Vagina (tissue), 2 donors: ENCODE results near the gene LGALS3. TPM values are rescaled to one million over a fixed set of nuclear protein-coding genes. Genes with fewer than 3 reads are reported as not detected.

Source experiments
- DNase-seq, 2 donors: peaks; one replicate each; pipeline ENCODE4 v3.0.0-alpha.2; 2017; ENCODE audit errors: extremely low spot score in 2 of 2
- H3K27ac ChIP-seq: fragments of 200-600 bp; sonication (generic); one replicate; pipeline ENCODE4 v1.5.1; 2019
- H3K27me3 ChIP-seq: fragments of 200-600 bp; sonication (generic); one replicate; pipeline ENCODE4 v1.5.1; 2019
- H3K36me3 ChIP-seq, 2 donors: fragments of 200-600 bp; sonication (generic); one replicate each; pipeline ENCODE4 v1.5.1; 2017 to 2019
- H3K4me1 ChIP-seq: fragments of 200-600 bp; sonication (generic); one replicate; pipeline ENCODE4 v1.5.1; 2019
- H3K4me3 ChIP-seq, 2 donors: fragments of 200-600 bp; sonication (generic); 1 replicate in 1 of 2; 2 replicates in 1 of 2; pipeline ENCODE4 v1.5.1; 2016 to 2019
- H3K9me3 ChIP-seq: fragments of 200-600 bp; sonication (generic); one replicate; pipeline ENCODE4 v1.5.1; 2019
- POLR2A ChIP-seq, 2 donors: fragments of 450-650 bp; IDR thresholded peaks; one replicate each; pipeline ENCODE4 v1.6.1; 2017; ENCODE audit warnings: antibody characterized with exemption in 2 of 2, mild to moderate bottlenecking in 2 of 2, moderate library complexity in 2 of 2
- POLR2AphosphoS5 ChIP-seq, 2 donors: sonication (generic); formaldehyde crosslinking; IDR thresholded peaks; one replicate each; pipeline ENCODE4 v1.9.0; 2017; ENCODE audit warnings: antibody characterized with exemption in 2 of 2, mild to moderate bottlenecking in 2 of 2, low read depth in 1 of 2; ENCODE audit not compliant: insufficient read depth in 1 of 2
- intact Hi-C: fragments of 100-400 bp; cut with DNase I; formaldehyde crosslinking; loops from one replicate; pipeline ENCODE4 v1.15.1; 2023
- total RNA-seq: library from RNA; depleted of rRNA; stranded (reverse); fragments of >200 nt; gene quantifications from one replicate; pipeline ENCODE4 v1.2.3, GENCODE V29; 2016
- TF ChIP-seq, protein P1 (sequence below), 3 experiments: fragments of 450-650 bp in 2 of 3; fragments of 200-600 bp in 1 of 3; sonication (generic) in 1 of 3; IDR thresholded peaks; one replicate each; pipeline ENCODE4 v1.5.1; 2017 to 2019; ENCODE audit warnings: antibody characterized with exemption in 3 of 3, mild to moderate bottlenecking in 2 of 3, moderate library complexity in 2 of 3

Gene LGALS3
- total RNA-seq, 1 donor from 2014 or later: 417 TPM

DNA sequence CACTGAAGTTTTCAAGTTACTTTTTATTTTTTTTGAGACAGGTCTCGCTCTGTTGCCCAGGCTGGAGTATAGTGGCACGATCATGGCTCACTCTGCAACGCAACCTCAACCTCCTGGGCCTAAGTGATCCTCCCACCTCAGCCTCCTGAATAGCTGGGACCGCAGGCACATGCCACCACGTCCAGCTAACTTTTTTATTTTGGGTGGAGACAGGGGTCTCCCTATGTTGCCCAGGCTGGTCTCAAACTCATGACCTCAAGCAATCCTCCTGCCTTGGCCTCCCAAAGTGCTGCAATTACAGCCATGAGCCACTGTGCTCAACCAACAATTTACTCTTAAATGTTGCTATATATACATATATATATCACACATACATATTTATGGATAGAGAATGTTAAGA lies 27.4 kb upstream of the LGALS3 start:
- Histone ChIP-seq H3K27me3 (no peaks in the 10 kb centered on the region), H3K27ac (peak overlapping the region; percentile 98), H3K4me1 (peaks cover 90% of the 10 kb centered on the region), H3K9me3 (no peaks in the 10 kb centered on the region), H3K36me3 (no peaks in the 10 kb centered on the region), H3K4me3 (no peak overlapping the region)
- DNase-seq: no peak
- intact Hi-C loops: no loop called here
- TF ChIP-seq, protein P1, sequence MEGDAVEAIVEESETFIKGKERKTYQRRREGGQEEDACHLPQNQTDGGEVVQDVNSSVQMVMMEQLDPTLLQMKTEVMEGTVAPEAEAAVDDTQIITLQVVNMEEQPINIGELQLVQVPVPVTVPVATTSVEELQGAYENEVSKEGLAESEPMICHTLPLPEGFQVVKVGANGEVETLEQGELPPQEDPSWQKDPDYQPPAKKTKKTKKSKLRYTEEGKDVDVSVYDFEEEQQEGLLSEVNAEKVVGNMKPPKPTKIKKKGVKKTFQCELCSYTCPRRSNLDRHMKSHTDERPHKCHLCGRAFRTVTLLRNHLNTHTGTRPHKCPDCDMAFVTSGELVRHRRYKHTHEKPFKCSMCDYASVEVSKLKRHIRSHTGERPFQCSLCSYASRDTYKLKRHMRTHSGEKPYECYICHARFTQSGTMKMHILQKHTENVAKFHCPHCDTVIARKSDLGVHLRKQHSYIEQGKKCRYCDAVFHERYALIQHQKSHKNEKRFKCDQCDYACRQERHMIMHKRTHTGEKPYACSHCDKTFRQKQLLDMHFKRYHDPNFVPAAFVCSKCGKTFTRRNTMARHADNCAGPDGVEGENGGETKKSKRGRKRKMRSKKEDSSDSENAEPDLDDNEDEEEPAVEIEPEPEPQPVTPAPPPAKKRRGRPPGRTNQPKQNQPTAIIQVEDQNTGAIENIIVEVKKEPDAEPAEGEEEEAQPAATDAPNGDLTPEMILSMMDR (IDR thresholded peaks at IDR 0.05): no peak
- TF ChIP-seq POLR2A (IDR thresholded peaks at IDR 0.05) (no peak), POLR2AphosphoS5 (IDR thresholded peaks at IDR 0.05; ENCODE audit: insufficient read depth in 1 of 2, low read depth in 1 of 2) (no peak)

DNA sequence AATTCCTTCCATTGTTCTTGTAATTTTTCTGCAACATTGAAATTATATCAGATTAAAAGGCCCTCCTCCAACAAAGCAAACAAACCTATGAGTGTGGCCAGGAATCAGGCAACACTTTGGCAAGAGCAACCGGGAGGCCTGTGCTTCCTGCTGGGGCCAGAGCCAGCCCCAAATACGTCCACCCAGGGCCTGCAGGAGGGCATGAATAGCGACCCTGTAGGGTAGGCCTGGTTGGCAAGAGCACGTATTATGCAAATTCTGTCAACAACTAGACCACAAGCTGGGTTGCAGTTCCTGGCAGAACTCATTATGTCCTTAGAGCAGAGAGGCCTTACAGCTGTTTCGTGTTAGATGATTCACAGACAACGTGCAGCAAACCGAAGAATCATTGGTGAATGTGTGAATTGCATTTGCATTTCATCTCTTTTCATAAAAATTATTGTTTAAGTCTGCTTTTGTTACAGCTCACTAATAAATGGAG lies 26.9 kb upstream of the LGALS3 start:
- Histone ChIP-seq H3K4me1 (peaks cover 94% of the 10 kb centered on the region), H3K27me3 (no peaks in the 10 kb centered on the region), H3K36me3 (no peaks in the 10 kb centered on the region), H3K4me3 (no peak overlapping the region), H3K27ac (peak overlapping the region; percentile 98), H3K9me3 (no peaks in the 10 kb centered on the region)
- DNase-seq: peak in 1 of 2 donors; percentile 98
- TF ChIP-seq POLR2A (IDR thresholded peaks at IDR 0.05) (no peak), POLR2AphosphoS5 (IDR thresholded peaks at IDR 0.05; ENCODE audit: insufficient read depth in 1 of 2, low read depth in 1 of 2) (peak; percentile 89 to 94)
- TF ChIP-seq, protein P1 (IDR thresholded peaks at IDR 0.05): no peak
- intact Hi-C loops: no loop called here

DNA sequence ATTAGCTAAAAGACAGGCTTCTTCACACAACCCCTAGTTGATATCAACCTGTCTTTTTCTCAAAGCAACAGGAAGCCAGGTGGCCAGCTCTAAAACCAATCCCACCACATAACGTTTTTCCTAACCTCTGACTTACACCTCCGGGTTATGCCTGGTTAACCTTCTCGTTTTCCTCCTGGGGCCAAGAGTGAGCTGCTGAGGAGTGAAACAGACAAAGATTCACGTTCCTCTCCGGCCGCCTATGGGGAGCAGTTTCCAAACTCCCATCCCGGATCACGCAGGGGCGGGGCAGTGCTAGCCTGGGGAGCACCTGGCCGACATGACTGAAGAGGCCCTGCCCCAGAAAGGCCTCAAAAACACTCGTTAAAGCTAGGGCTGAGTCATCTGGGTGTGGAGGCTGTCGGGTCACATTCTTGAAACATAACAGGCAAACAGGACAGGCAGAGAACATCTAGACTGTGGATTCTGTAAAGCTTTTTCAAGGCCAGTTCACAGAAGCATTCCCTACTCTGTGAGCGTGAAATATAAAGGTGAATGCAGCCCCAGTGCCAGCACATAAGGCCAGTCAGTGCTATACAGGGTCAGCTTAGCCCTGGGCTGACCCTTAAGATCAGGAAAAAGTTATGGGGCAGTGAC lies 25.9 kb upstream of the LGALS3 start:
- peak in 1 of 2 donors; percentile 99 for DNase-seq
- Histone ChIP-seq H3K4me3 (peak overlapping the region; percentile 20 to 24), H3K9me3 (no peaks in the 10 kb centered on the region), H3K4me1 (peaks cover 94% of the 10 kb centered on the region), H3K27ac (peak overlapping the region; percentile 98), H3K27me3 (no peaks in the 10 kb centered on the region), H3K36me3 (no peaks in the 10 kb centered on the region)
- TF ChIP-seq POLR2AphosphoS5 (IDR thresholded peaks at IDR 0.05; ENCODE audit: insufficient read depth in 1 of 2, low read depth in 1 of 2): peak; percentile 91 to 97
- TF ChIP-seq, protein P1 (IDR thresholded peaks at IDR 0.05): no peak
- peak in 1 of 2 donors; percentile 49 for TF ChIP-seq POLR2A (IDR thresholded peaks at IDR 0.05)
- intact Hi-C loops: no loop called here

DNA sequence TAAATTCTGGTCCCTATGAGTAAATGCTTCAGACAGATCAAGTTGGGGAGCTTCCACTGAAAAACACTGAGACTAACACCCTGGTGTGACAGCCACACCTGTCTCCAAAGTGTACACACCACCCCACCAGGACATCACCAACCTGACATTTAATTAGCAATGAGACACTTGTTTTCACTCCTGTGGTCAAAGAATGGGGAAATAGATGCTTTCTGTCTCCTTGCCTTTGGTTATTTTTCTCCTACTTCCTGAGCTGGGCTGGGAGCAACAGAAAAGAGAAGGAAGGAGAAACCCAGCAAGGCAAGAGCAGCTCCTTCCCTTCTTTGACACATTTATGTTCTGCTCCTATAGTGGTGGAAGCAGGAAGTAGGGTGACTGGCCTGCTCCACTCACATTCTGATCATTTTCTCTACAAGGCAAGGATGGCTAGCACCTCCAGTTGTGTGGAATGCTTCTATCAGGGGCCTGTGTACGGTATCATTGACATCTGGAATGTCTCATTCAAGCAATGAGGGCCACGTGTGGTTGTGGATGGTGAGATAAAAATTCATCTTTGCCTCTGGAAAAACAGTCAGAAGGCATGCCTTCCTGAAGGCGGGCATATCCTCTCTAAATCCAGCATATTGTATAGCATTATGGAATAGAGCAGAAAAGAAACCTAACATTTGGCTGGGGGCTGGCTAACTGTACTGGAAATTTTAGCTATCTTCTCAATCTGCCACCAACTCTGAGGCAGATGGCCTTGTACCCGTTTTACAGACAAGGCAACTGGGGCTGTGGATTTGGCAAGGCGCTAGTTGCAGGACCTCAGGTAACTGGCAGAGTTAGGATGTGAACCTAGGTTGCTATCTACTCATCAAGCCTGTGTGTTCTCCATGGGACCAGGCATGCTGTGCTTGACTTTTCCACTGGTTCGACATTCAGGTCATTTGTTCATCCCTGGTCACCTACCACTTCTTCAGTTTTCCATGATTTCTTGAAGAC lies 24.8 kb upstream of the LGALS3 start:
- Histone ChIP-seq H3K27ac (peak overlapping the region; percentile 98), H3K9me3 (no peaks in the 10 kb centered on the region), H3K4me1 (peaks cover 96% of the 10 kb centered on the region), H3K27me3 (no peaks in the 10 kb centered on the region), H3K4me3 (no peak overlapping the region), H3K36me3 (no peaks in the 10 kb centered on the region)
- intact Hi-C loops: no loop called here
- no peak for TF ChIP-seq POLR2A (IDR thresholded peaks at IDR 0.05)
- no peak for TF ChIP-seq POLR2AphosphoS5 (IDR thresholded peaks at IDR 0.05; ENCODE audit: insufficient read depth in 1 of 2, low read depth in 1 of 2)
- TF ChIP-seq, protein P1 (IDR thresholded peaks at IDR 0.05): no peak
- no peak for DNase-seq
